HG02678 (cell line): Measurements from ENCODE around the gene GRIN2A.

Experiments
- ATAC-seq: cut with Tn5 transposase; IDR thresholded peaks from one replicate; pipeline ENCODE4 v1.9.1; 2021; ENCODE audit warnings: mild to moderate bottlenecking, moderate library complexity; ENCODE audit not compliant: unreplicated experiment

GRIN2A gene

GRCh38 chr16:9708972-9709620, 473.1 kb downstream of the GRIN2A start:
- no peak for ATAC-seq

- ATAC-seq, result no peak
These were observed 475.9 kb downstream of the GRIN2A start for GRCh38 chr16:9706217-9706836.

GRCh38 chr16:9703731-9704130, 478.5 kb downstream of the GRIN2A start:
- no peak for ATAC-seq
